Parathyroid adenoma (tissue), 2 donors: ENCODE measurements around the gene STX4.

Experiments used
- H2AFZ ChIP-seq: fragments of 300-600 bp; sonication (generic); one replicate; pipeline ENCODE4 v1.7.0; 2017; ENCODE audit warnings: antibody characterized with exemption, mild to moderate bottlenecking
- H3K27ac ChIP-seq: fragments of 300-600 bp; sonication (generic); one replicate; pipeline ENCODE4 v1.7.0; 2017
- H3K27me3 ChIP-seq: fragments of 300-600 bp; sonication (generic); one replicate; pipeline ENCODE4 v1.7.0; 2017; ENCODE audit warnings: low read length; ENCODE audit not compliant: control insufficient read depth, insufficient read depth
- H3K36me3 ChIP-seq: fragments of 300-600 bp; sonication (generic); one replicate; pipeline ENCODE4 v1.7.0; 2017; ENCODE audit warnings: low read length; ENCODE audit not compliant: control insufficient read depth, insufficient read depth
- H3K4me1 ChIP-seq: fragments of 300-600 bp; sonication (generic); one replicate; pipeline ENCODE4 v1.7.0; 2017; ENCODE audit warnings: control low read depth
- H3K4me2 ChIP-seq: fragments of 300-600 bp; sonication (generic); one replicate; pipeline ENCODE4 v1.7.0; 2017; ENCODE audit warnings: low read length
- H3K4me3 ChIP-seq: fragments of 300-600 bp; sonication (generic); one replicate; pipeline ENCODE4 v1.7.0; 2017; ENCODE audit warnings: low read depth, low read length
- H3K79me2 ChIP-seq: fragments of 300-600 bp; sonication (generic); one replicate; pipeline ENCODE4 v1.7.0; 2017; ENCODE audit warnings: control low read depth
- H3K9ac ChIP-seq: fragments of 300-600 bp; sonication (generic); one replicate; pipeline ENCODE4 v1.7.0; 2017; ENCODE audit warnings: mild to moderate bottlenecking
- H3K9me3 ChIP-seq: fragments of 300-600 bp; sonication (generic); one replicate; pipeline ENCODE4 v1.7.0; 2017; ENCODE audit warnings: low read length; ENCODE audit not compliant: control insufficient read depth
- CTCF ChIP-seq: fragments of 300-600 bp; sonication (generic); IDR thresholded peaks from one replicate; pipeline ENCODE4 v1.7.0; 2017; ENCODE audit warnings: antibody characterized with exemption, mild to moderate bottlenecking
- donor health status: primary hyperparathyroidism.

STX4 gene

DNA sequence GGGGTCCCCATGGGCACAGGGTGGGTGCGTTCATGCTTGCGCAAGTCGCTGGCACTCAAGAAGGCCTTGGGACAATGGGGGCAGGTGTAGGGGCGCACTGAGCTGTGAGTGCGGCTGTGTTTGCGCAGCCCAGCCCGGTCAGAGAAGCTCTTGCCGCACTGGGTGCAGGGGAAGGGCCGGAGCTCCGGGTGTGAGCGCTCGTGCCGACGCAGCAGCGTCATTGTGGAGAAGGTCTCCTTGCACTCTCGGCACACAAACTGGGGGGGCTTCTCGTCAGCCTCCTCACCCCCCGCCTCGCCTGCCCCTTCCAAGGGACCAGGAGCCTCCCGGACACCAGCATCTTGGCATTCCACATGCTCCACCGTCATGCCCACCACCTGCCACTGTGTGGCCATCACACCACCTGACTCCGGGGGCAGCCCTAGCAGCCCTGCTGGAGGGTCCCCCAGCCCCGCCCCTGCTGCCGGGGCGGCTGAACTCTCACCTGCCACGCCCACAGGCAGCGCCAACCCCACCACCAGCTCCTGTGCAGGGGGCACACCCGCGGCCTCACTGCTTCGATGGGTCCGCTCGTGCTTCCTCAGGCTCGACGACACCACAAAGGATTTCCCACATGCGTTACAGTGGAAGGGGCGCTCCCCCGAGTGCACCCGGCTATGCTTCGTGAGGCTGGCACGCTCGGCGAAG is 27.9 kb downstream of the STX4 start:
- H3K4me3 ChIP-seq: no peak overlapping the region
- H3K9ac ChIP-seq: no peak overlapping the region
- H3K27me3 ChIP-seq: no peaks in the 10 kb centered on the region
- H3K9me3 ChIP-seq: no peaks in the 10 kb centered on the region
- no peak overlapping the region for H3K4me2 ChIP-seq
- no peaks in the 10 kb centered on the region for H3K4me1 ChIP-seq
- no peaks in the 10 kb centered on the region for H3K36me3 ChIP-seq
- TF ChIP-seq CTCF: no peak
- H2AFZ ChIP-seq: no peak overlapping the region
- no peak overlapping the region for H3K27ac ChIP-seq
- no peaks in the 10 kb centered on the region for H3K79me2 ChIP-seq

DNA sequence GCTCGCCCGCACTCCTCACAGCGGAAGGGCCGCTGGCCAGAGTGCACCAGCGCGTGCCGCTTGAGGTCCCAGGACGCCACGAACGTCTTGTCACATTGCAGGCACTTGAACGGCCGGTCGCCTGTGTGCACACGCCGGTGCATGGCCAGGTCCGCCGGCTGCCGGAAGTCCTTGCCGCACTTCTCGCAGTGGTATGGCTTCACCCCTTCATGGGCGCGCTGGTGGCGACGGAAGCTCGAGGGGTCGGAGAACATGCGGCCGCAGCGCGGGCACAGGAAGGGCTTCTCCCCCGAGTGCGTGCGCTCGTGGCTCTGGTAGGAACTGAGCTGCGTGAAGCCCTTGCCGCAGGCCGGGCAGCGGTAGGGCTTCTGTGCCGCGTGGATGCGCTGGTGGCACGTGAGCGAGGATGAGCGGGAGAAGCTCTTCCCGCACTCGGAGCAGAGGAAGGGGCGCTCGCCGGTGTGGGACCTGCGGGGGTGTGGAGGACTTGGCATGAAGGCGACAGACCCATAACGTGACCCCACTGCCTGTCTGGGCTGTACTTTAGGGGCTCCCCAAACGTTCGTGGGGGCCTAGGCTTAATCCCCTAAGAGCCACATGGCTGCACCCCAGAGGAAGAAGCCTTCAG is 28.6 kb downstream of the STX4 start:
- Histone ChIP-seq H3K4me1 (no peaks in the 10 kb centered on the region), H2AFZ (no peak overlapping the region), H3K9me3 (no peaks in the 10 kb centered on the region), H3K9ac (no peak overlapping the region), H3K4me2 (no peak overlapping the region), H3K4me3 (no peak overlapping the region), H3K36me3 (no peaks in the 10 kb centered on the region), H3K79me2 (no peaks in the 10 kb centered on the region), H3K27me3 (no peaks in the 10 kb centered on the region), H3K27ac (no peak overlapping the region)
- TF ChIP-seq CTCF: no peak

DNA sequence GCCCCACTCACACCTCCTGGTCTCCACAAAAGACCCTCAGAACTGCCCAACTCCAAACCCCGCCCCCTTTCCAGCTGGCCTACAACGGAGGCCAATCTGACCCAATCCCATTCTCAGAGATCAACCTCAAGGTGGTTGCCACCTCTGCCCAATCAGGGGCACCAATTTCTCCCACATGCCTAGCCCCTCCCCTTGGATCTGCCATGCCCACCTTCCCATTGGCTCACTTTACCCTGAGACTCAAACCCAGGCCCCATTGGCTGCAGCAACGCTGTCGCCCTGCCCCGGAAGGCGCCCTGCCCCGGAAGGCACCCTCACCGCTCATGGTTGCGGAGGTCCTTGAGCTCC is 30.1 kb downstream of the STX4 start:
- Histone ChIP-seq H3K36me3 (no peaks in the 10 kb centered on the region), H3K4me1 (no peaks in the 10 kb centered on the region), H3K79me2 (no peaks in the 10 kb centered on the region), H2AFZ (no peak overlapping the region), H3K4me2 (no peak overlapping the region), H3K4me3 (no peak overlapping the region), H3K9me3 (no peaks in the 10 kb centered on the region), H3K9ac (no peak overlapping the region), H3K27ac (no peak overlapping the region), H3K27me3 (no peaks in the 10 kb centered on the region)
- TF ChIP-seq CTCF: no peak

- Histone ChIP-seq H3K4me3 (no peak overlapping the region), H3K4me1 (no peaks in the 10 kb centered on the region), H3K9me3 (no peaks in the 10 kb centered on the region), H2AFZ (no peak overlapping the region), H3K27me3 (no peaks in the 10 kb centered on the region), H3K4me2 (no peak overlapping the region), H3K36me3 (no peaks in the 10 kb centered on the region), H3K79me2 (no peaks in the 10 kb centered on the region), H3K9ac (no peak overlapping the region), H3K27ac (peak overlapping the region; percentile 11)
- TF ChIP-seq CTCF: no peak
Measured at GRCh38 chr16:31063843-31064611, 30.7 kb downstream of the STX4 start.
